Posterior cingulate gyrus (tissue), 11 donors: Measurements from ENCODE around the gene ATF6B.
"Not testable (repeated sequence)": the region's sequence is repeated elsewhere in the genome, so short reads cannot be mapped to it uniquely, and the experiment has no call there.

Experiments used
- DNase-seq, 10 donors: peaks; one replicate each; pipeline versions ENCODE4 v3.0.0 to v3.0.0-alpha.2; 2020 to 2021; ENCODE audit warnings: mixed read lengths in 3 of 10
- intact Hi-C: fragments of 100-400 bp; cut with DNase I; formaldehyde crosslinking; loops from one replicate; pipeline ENCODE4 v1.15.1; 2023

The ATF6B gene

GRCh38 chr6:32069460-32069859 lies 58.6 kb downstream of the ATF6B start:
- no peak for DNase-seq
- intact Hi-C loops: no loop called here

DNA sequence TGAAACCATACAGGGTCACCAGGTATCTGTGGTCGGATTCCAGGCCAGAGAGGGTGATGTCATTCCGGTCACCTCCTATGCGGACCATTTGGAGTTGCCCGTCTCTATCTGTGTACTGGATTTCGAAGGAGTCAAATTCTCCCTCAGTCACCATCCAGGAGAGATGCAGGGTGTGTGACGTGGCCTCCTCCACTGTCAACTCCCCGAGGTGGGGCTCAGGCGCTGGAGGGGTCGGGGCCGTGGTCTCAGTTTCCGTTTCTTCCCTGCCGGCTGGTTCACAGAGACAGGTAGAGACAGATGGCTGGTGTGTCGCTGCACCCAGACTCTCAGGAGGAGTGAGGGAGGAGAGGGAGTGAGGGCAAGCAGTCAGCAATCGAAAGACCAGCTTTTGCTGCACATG lies 59.2 kb downstream of the ATF6B start:
- intact Hi-C loops: no loop called here
- DNase-seq: no peak

DNA sequence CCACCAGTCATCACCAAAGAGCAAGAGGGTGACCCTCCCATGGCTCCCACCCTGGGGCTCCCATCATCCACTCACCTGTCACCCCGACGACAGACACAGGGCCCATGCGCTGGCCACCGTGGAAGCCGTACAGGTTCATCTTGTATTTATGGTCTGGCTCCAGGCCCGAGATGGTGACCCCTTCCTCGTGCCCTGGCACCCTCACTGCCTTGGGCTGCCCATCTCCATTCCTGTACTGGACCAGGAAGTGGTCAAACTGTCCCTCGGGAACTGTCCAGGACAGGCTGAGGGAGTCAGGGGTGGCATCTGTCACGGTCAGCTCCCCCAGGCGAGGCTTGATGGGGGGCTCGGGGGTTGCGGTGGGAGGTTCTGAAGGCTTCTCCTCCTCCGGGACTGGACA lies 59.7 kb downstream of the ATF6B start:
- DNase-seq, intact Hi-C loops: not testable (repeated sequence)

- DNase-seq, intact Hi-C loops: not testable (repeated sequence)
Observed at GRCh38 chr6:32067521-32067920, 60.5 kb downstream of the ATF6B start.
